Mononuclear cell (primary cell): Measurements from ENCODE around the gene DGKZ. TPM values are rescaled to one million over a fixed set of nuclear protein-coding genes. Genes with fewer than 3 reads are reported as not detected.
"Not testable (repeated sequence)": the region's sequence is repeated elsewhere in the genome, so short reads cannot be mapped to it uniquely, and the experiment has no call there.

Experiments
- H3K27me3 ChIP-seq: 2 replicates; pipeline ENCODE4 v1.6.0; 2011; ENCODE audit warnings: low read length, control low read depth; ENCODE audit not compliant: insufficient read depth
- H3K4me1 ChIP-seq: 2 replicates; pipeline ENCODE4 v1.5.1; 2011; ENCODE audit warnings: mild to moderate bottlenecking, low read length, control low read depth; ENCODE audit not compliant: insufficient read depth
- H3K4me3 ChIP-seq: 2 replicates; pipeline ENCODE4 v1.5.1; 2011; ENCODE audit warnings: mild to moderate bottlenecking, low read length, moderate library complexity
- H3K9me3 ChIP-seq: 2 replicates; pipeline ENCODE4 v1.5.1; 2011; ENCODE audit warnings: low read depth, mild to moderate bottlenecking, control low read depth, low read length
- total RNA-seq: library from RNA; depleted of rRNA; stranded (reverse); fragments of >200 nt; gene quantifications from one replicate; pipeline ENCODE4 v1.2.3, GENCODE V29; 2012

DGKZ gene
- total RNA-seq, 1 donor = 90.6 TPM

DNA sequence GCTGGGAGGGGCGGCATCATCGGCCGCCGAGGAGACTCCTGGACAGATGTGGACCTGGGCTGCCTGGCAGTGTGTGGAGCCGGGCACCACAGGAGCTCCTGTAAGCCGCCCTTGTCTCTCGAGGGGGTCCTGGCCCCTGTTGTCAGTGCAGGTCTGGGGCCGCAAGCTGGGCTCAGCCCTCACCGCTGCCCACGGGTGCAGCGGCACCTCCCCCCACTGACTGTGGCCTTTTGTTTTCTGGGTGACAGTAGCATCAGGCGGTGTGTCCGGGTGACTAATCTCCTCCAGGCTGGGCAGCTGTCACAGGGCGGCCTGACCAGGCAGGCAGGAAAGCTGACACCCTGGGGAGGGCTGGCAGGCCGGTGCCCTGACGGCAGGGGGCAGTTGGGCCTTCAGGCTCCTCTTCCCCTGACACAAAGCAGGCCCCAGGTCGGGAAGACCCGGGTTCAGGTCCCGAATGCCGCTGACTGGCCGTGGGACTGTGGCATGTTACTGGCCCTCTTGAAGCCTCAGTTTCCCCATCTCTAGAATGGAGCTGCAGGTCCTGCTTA is 16.3 kb downstream of the DGKZ start:
- H3K9me3 ChIP-seq = no peaks in the 10 kb centered on the region
- no peak overlapping the region for H3K4me3 ChIP-seq
- H3K27me3 ChIP-seq = no peaks in the 10 kb centered on the region
- peaks cover 59% of the 10 kb centered on the region for H3K4me1 ChIP-seq

DNA sequence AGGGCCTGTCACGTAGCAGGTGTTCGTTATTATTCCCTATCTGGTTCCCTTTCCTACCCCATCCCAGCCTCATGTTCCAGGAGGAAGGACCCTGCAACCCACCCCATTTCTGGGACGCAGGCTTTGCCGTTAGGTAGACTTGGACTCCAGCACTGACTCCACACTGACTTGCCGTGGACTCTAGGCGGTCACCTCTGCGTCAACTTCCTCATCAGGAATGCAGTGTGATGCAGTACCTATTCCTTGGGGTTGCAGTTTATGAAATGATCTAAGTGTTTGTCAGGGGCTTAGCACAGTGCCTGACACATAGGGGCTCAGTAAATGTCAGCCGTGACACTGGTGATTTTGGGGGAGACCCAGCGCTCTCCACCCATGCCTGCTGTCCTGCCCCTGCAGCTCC is 16.8 kb downstream of the DGKZ start:
- Histone ChIP-seq H3K4me3 (no peak overlapping the region), H3K4me1 (peaks cover 55% of the 10 kb centered on the region), H3K9me3 (no peaks in the 10 kb centered on the region), H3K27me3 (no peaks in the 10 kb centered on the region)

DNA sequence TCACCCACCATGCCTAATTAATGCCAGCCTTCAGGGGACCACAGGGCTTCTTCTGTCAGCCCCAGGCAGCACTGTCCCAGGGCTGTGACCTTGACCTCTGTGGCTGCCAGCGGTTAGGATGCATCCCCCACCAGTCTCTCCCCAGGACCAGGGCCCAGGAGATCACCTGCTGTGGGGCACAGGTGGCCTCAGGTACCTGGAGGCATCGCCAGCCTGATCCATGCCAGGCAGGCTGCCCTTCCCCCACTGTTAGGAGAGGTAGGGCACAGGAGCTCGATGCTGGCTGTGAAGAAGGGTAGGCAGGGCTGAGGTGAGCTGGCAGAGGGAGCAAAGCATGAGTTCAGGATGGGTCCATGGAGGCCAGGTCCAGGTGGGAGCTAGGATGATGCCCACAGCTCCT is 17.5 kb downstream of the DGKZ start:
- Histone ChIP-seq H3K9me3 (no peaks in the 10 kb centered on the region), H3K27me3 (no peaks in the 10 kb centered on the region), H3K4me1 (peaks cover 53% of the 10 kb centered on the region), H3K4me3 (no peak overlapping the region)

DNA sequence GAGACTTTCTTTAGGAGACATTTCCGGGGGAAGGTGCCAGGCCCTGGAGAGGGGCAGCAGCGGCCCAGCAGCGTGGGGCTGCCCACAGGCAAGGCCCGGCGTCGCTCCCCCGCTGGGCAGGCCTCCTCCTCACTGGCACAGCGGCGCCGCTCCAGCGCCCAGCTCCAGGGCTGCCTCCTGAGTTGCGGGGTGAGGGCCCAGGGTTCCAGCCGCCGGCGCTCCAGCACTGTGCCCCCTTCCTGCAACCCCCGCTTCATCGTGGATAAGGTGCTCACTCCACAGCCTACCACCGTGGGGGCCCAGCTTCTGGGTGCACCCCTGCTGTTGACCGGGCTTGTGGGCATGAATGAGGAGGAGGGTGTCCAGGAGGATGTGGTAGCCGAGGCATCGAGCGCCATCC is 19.0 kb downstream of the DGKZ start:
- no peak overlapping the region for H3K4me3 ChIP-seq
- no peaks in the 10 kb centered on the region for H3K9me3 ChIP-seq
- peaks cover 42% of the 10 kb centered on the region for H3K4me1 ChIP-seq
- no peaks in the 10 kb centered on the region for H3K27me3 ChIP-seq

DNA sequence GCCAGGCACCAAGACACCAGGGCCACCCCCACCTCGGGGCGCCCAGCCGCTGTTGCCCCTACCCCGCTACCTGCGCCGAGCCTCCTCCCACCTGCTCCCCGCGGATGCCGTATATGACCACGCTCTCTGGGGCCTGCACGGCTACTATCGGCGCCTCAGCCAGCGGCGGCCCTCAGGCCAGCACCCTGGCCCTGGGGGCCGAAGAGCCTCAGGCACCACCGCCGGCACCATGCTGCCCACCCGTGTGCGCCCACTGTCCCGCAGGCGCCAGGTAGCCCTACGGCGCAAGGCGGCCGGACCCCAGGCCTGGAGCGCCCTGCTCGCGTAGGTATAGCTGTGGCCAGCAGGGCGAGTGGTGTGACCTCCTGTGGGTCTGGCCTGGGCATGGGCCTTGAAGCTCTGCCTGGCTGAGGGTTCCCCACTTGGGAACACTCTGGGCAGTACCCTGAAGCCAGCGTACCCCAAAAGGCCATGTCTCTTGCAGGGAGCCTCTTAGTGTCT is 19.4 kb downstream of the DGKZ start:
- Histone ChIP-seq H3K9me3 (no peaks in the 10 kb centered on the region), H3K4me1 (peaks cover 38% of the 10 kb centered on the region), H3K27me3 (no peaks in the 10 kb centered on the region), H3K4me3 (no peak overlapping the region)

DNA sequence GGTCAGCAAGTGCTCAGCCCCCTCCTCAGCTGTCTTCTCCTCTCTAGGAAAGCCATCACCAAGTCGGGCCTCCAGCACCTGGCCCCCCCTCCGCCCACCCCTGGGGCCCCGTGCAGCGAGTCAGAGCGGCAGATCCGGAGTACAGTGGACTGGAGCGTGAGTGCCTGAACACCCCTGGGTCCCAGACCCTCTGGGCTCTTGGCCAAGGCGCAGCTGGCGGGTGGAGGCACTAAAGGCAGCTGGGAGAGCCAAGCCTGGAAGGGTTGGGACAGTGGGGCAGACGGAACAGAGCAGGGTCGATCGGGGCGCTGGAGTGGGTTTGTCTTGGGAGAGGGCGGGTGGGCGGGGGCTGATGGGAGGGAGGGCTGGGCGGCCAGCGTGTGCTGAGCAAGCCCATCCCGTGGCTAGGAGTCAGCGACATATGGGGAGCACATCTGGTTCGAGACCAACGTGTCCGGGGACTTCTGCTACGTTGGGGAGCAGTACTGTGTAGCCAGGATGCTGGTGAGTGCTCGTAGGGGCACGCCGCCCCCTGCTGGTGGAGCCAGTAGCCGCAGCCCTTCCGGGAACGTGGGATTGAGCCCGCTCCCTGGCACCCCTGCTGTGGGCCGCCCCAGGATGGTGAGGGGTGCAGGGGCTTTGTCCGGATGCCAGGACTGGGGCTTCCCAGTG is 20.1 kb downstream of the DGKZ start:
- no peak overlapping the region for H3K4me3 ChIP-seq
- H3K4me1 ChIP-seq = peaks cover 31% of the 10 kb centered on the region
- no peaks in the 10 kb centered on the region for H3K27me3 ChIP-seq

DNA sequence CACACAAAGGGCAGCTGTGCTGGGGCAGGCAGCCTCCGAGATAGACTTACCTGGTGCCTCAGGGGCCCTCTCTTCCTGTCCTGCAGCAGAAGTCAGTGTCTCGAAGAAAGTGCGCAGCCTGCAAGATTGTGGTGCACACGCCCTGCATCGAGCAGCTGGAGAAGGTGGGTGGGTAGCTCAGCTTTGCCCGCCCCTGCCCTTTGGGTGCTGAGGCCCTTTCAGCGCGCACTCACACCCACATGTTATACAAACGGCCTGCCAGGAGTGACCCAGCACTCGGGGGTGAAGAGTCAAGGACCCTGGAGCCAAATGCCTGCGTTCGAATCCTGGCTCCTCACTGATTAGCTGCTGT is 20.6 kb downstream of the DGKZ start:
- H3K4me1 ChIP-seq = peaks cover 26% of the 10 kb centered on the region
- no peaks in the 10 kb centered on the region for H3K27me3 ChIP-seq
- no peak overlapping the region for H3K4me3 ChIP-seq
- H3K9me3 ChIP-seq = no peaks in the 10 kb centered on the region

More for the DNA sequence above, 20.1 kb downstream of the DGKZ start:
- no peaks in the 10 kb centered on the region for H3K9me3 ChIP-seq

DNA sequence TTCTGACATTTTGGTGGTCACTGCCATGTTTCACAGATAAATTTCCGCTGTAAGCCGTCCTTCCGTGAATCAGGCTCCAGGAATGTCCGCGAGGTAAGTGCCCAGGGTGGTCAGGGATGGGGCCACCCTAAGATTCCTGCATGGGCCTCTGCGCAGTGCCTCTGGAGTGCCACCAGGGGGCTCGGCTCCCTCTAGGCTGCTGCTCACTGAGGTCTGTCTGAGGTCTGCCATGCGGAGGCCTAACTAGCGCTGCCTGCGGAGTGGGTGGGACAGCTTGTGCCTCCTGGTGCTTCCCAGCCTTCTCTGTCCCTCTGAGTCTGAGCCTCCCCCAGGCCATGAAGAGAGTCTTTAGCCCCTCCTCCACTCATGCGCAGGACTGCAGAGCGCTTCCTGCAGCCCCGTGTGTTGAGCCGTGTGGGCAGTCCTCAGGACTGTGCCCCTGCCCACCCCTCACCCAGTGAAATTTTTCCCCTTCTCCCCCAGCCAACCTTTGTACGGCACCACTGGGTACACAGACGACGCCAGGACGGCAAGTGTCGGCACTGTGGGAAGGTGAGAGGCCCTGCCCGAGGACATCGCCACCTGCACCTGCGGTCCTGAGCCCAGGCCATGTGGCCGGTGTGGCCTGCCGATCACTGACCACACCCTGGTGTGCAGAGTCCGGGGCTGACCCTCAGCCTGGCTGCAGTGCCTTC is 22.3 kb downstream of the DGKZ start:
- Histone ChIP-seq H3K4me3 (no peak overlapping the region), H3K9me3 (no peaks in the 10 kb centered on the region), H3K4me1 (peaks cover 10% of the 10 kb centered on the region), H3K27me3 (no peaks in the 10 kb centered on the region)

DNA sequence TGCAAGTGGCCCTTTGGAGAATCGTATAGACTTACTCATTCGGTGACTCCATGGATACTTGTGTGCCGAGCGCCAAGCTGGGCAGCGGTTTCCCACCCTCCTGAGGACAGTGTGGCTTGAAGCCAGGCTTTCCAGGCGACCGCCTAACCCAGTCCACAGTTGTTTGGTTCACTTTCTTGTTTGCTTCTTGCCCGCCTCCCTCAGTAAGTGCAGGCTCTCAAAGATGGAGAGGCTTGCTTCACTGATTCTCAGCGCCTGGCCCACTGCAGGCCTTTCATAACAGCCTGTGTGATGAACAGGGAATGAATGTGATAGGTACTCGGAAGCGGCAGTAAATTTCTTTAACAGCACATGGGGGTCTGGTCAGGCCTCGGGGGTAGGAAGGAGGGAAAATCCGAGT is 23.0 kb downstream of the DGKZ start:
- Histone ChIP-seq H3K27me3 (no peaks in the 10 kb centered on the region), H3K9me3 (no peaks in the 10 kb centered on the region), H3K4me3 (no peak overlapping the region), H3K4me1 (peaks cover 10% of the 10 kb centered on the region)

DNA sequence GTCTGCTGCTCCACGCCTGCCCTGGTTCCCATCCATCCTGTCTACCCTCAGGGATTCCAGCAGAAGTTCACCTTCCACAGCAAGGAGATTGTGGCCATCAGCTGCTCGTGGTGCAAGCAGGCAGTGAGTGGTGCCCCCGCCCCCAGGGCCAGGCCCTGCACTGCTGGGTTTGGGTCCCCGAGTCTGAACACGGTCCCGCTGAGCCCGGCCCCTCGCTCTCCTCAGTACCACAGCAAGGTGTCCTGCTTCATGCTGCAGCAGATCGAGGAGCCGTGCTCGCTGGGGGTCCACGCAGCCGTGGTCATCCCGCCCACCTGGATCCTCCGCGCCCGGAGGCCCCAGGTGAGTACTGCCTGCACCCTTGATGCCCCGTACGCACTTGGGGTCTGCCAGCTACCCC is 24.0 kb downstream of the DGKZ start:
- H3K4me3 ChIP-seq, H3K27me3 ChIP-seq, H3K9me3 ChIP-seq: not testable (repeated sequence)
- H3K4me1 ChIP-seq = peaks cover 10% of the 10 kb centered on the region

DNA sequence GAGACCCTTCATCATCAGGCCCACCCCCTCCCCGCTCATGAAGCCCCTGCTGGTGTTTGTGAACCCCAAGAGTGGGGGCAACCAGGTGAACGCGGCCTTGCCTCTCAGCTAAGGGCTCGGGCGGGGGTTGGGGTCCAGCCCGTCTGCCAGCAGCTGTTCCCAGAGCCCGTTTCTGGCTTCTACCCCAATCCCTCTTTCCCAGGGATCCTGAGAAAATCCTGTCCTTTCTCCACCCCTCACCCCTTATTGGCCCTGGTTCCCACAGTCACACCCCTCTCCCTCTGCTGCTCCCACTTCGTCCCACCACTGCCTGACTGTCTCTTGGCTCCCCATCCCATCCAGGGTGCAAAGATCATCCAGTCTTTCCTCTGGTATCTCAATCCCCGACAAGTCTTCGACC is 24.8 kb downstream of the DGKZ start:
- H3K27me3 ChIP-seq = no peaks in the 10 kb centered on the region
- H3K4me1 ChIP-seq = peaks cover 2% of the 10 kb centered on the region
- no peaks in the 10 kb centered on the region for H3K9me3 ChIP-seq
- H3K4me3 ChIP-seq = no peak overlapping the region

DNA sequence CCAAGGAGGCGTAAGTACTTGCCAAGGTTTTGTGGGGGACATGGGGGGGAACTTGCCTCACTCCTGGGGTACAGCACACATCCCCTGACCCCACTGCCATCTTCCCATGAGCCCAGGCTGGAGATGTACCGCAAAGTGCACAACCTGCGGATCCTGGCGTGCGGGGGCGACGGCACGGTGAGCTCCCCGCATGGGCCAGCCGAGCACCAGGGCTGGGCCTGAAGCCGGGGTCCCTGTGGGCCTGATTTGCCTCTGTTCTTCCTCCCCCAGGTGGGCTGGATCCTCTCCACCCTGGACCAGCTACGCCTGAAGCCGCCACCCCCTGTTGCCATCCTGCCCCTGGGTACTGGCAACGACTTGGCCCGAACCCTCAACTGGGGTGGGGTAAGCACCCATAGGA is 25.2 kb downstream of the DGKZ start:
- not testable (repeated sequence) for H3K27me3 ChIP-seq, H3K4me3 ChIP-seq, H3K9me3 ChIP-seq, H3K4me1 ChIP-seq

DNA sequence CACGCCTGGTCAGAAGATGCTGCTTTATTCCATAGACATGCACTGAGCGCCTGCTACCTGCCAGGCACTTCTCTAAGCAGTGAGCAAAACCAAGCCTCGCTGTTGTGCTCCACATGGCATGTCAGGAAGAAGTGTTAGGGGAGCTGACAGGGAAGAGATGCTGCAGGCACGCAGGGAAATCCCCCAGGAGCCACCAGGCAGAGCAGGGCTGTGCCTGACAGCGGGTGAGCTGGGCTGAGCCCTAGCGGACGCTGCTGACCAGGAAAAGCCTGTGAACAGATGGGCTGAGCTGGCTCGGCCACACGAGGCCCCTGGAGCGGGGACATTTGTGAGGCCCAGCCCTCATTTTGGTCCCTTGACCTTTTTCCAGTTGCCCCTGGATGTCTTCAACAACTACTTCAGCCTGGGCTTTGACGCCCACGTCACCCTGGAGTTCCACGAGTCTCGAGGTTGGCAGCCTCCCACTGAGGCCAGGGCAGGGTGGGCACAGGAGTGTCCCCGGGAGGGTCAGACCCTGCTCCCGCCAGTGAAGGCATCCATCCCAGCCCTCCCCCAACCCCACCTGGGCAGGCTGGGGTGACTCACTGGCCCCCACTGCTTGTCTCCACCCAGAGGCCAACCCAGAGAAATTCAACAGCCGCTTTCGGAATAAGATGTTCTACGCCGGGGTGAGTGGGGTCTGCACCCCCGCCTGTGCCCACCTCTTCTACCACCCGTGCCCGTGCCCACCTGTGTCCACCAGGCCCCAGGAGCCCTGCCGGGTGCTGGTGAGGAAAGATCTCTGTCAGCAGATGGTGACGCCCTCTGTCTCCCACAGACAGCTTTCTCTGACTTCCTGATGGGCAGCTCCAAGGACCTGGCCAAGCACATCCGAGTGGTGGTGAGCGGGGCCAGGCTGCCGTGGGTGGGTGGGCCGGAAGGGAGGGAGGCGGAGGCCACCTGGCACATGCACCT is 26.8 kb downstream of the DGKZ start:
- Histone ChIP-seq H3K4me1 (peaks cover 7% of the 10 kb centered on the region), H3K27me3 (no peaks in the 10 kb centered on the region), H3K9me3 (no peaks in the 10 kb centered on the region), H3K4me3 (no peak overlapping the region)

DNA sequence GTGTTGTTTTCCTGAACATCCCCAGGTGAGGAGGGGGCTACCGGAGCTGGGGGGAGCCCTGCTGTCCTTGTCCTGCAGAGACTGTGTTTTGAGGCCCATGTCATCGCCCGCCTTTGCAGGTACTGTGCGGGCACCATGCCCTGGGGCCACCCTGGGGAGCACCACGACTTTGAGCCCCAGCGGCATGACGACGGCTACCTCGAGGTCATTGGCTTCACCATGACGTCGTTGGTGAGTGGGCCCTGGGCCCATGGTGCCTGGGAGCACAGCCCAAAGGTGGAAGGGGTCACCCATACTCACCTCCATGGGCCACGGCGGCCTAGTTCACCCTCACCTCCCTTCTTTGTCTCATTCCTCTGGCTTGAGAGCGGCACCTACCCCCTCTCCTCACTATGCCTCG is 27.6 kb downstream of the DGKZ start:
- no peaks in the 10 kb centered on the region for H3K9me3 ChIP-seq
- H3K4me1 ChIP-seq = peaks cover 14% of the 10 kb centered on the region
- no peak overlapping the region for H3K4me3 ChIP-seq
- H3K27me3 ChIP-seq = no peaks in the 10 kb centered on the region
